Glutamatergic neuron (in vitro differentiated cells): ENCODE results near the gene PHAX. TPM values are rescaled to one million over a fixed set of nuclear protein-coding genes. Genes with fewer than 3 reads are reported as not detected.
"Not testable (repeated sequence)": the region's sequence is repeated elsewhere in the genome, so short reads cannot be mapped to it uniquely, and the experiment has no call there.

Experiments
- DNase-seq: peaks from one replicate; pipeline ENCODE4 v3.0.0; 2022
- H3K27ac Mint-ChIP-seq: one replicate; pipeline ENCODE4 v1.8.0; 2020; ENCODE audit warnings: mild to moderate bottlenecking, mixed read lengths, inconsistent platforms; ENCODE audit not compliant: unreplicated experiment
- H3K27me3 Mint-ChIP-seq: one replicate; pipeline ENCODE4 v1.8.0; 2020; ENCODE audit warnings: mild to moderate bottlenecking, moderate library complexity, mixed read lengths, inconsistent platforms; ENCODE audit not compliant: unreplicated experiment
- H3K36me3 Mint-ChIP-seq: one replicate; pipeline ENCODE4 v1.8.0; 2020; ENCODE audit warnings: mild to moderate bottlenecking, mixed read lengths, inconsistent platforms; ENCODE audit not compliant: unreplicated experiment
- H3K4me1 Mint-ChIP-seq: one replicate; pipeline ENCODE4 v1.8.0; 2020; ENCODE audit warnings: mild to moderate bottlenecking, low read depth, mixed read lengths, inconsistent platforms; ENCODE audit not compliant: unreplicated experiment
- H3K4me3 Mint-ChIP-seq: one replicate; pipeline ENCODE4 v1.8.0; 2020; ENCODE audit warnings: mild to moderate bottlenecking, mixed read lengths, inconsistent platforms; ENCODE audit not compliant: unreplicated experiment
- H3K9me3 Mint-ChIP-seq: one replicate; pipeline ENCODE4 v1.8.0; 2020; ENCODE audit warnings: mild to moderate bottlenecking, moderate library complexity, mixed read lengths, inconsistent platforms; ENCODE audit not compliant: unreplicated experiment
- CTCF ChIP-seq: fragments of 200-600 bp; sonication (generic); IDR thresholded peaks from one replicate; pipeline ENCODE4 v1.5.0; 2021; ENCODE audit not compliant: partially characterized antibody, unreplicated experiment
- total RNA-seq: library from RNA; stranded (reverse); fragmentation: NEBNext Ultra II Directional; extraction: Animal tissue kit (Norgen Biotek cat#: 25700); gene quantifications from one replicate; pipeline ENCODE4 v1.2.1, GENCODE V29; 2021; ENCODE audit not compliant: unreplicated experiment

Gene PHAX
- total RNA-seq, 1 donor from 2014 or later: 41.1 TPM

GRCh38 chr5:126651013-126651577, 50.3 kb downstream of the PHAX start:
- Mint-ChIP-seq H3K27ac (no peak overlapping the region), H3K9me3 (peaks cover 2% of the 10 kb centered on the region), H3K4me1 (no peaks in the 10 kb centered on the region), H3K27me3 (no peaks in the 10 kb centered on the region), H3K36me3 (no peaks in the 10 kb centered on the region), H3K4me3 (no peak overlapping the region)
- TF ChIP-seq CTCF: no peak
- DNase-seq: no peak

GRCh38 chr5:126656401-126657007, 55.8 kb downstream of the PHAX start:
- Mint-ChIP-seq H3K36me3 (no peaks in the 10 kb centered on the region), H3K27me3 (no peaks in the 10 kb centered on the region), H3K4me3 (no peak overlapping the region), H3K4me1 (peaks cover 1% of the 10 kb centered on the region), H3K9me3 (peaks cover 2% of the 10 kb centered on the region), H3K27ac (no peak overlapping the region)
- TF ChIP-seq CTCF: peak; percentile 71
- no peak for DNase-seq

- Mint-ChIP-seq H3K4me1 (peaks cover 6% of the 10 kb centered on the region), H3K27ac (no peak overlapping the region), H3K4me3 (no peak overlapping the region), H3K9me3 (peaks cover 4% of the 10 kb centered on the region), H3K36me3 (no peaks in the 10 kb centered on the region), H3K27me3 (no peaks in the 10 kb centered on the region)
- no peak for TF ChIP-seq CTCF
- no peak for DNase-seq
These were observed 57.8 kb downstream of the PHAX start for GRCh38 chr5:126658561-126658960.

- Mint-ChIP-seq H3K4me1 (peaks cover 6% of the 10 kb centered on the region), H3K27ac (no peak overlapping the region), H3K27me3 (no peaks in the 10 kb centered on the region), H3K36me3 (no peaks in the 10 kb centered on the region), H3K4me3 (no peak overlapping the region), H3K9me3 (peaks cover 4% of the 10 kb centered on the region)
- no peak for DNase-seq
- no peak for TF ChIP-seq CTCF
These were observed 59.2 kb downstream of the PHAX start for GRCh38 chr5:126659805-126660482.

GRCh38 chr5:126664586-126664985, 63.8 kb downstream of the PHAX start:
- peaks cover 4% of the 10 kb centered on the region for H3K9me3 Mint-ChIP-seq
- no peaks in the 10 kb centered on the region for H3K27me3 Mint-ChIP-seq
- H3K4me3 Mint-ChIP-seq: no peak overlapping the region
- H3K27ac Mint-ChIP-seq: no peak overlapping the region
- no peak for DNase-seq
- H3K4me1 Mint-ChIP-seq: peaks cover 6% of the 10 kb centered on the region
- no peaks in the 10 kb centered on the region for H3K36me3 Mint-ChIP-seq
- TF ChIP-seq CTCF: no peak

GRCh38 chr5:126670109-126670508, 69.4 kb downstream of the PHAX start:
- not testable (repeated sequence) for H3K27me3 Mint-ChIP-seq, H3K4me3 Mint-ChIP-seq, H3K9me3 Mint-ChIP-seq, DNase-seq, H3K27ac Mint-ChIP-seq, H3K4me1 Mint-ChIP-seq, H3K36me3 Mint-ChIP-seq

GRCh38 chr5:126671681-126672080, 70.9 kb downstream of the PHAX start:
- not testable (repeated sequence) for H3K27me3 Mint-ChIP-seq, H3K4me1 Mint-ChIP-seq, H3K27ac Mint-ChIP-seq, H3K9me3 Mint-ChIP-seq, DNase-seq, H3K4me3 Mint-ChIP-seq, H3K36me3 Mint-ChIP-seq
